ENCODE data around the gene IER5. TPM values are rescaled to one million over a fixed set of nuclear protein-coding genes. Genes with fewer than 3 reads are reported as not detected.

Gene IER5
- total RNA-seq, 3 donors from 2014 or later = 43.6 to 58.9 (median 54.9) TPM

GRCh38 chr1:181122222-181122621 lies 33.7 kb downstream of the IER5 start:
- peaks cover 6% of the 10 kb centered on the region for H3K4me1 Mint-ChIP-seq (ENCODE audit: low read depth)
- H3K27me3 Mint-ChIP-seq (ENCODE audit: low read depth) = no peaks in the 10 kb centered on the region
- ATAC-seq = no peak
- no peak overlapping the region for H3K4me3 Mint-ChIP-seq
- no peak for DNase-seq
- H3K36me3 Mint-ChIP-seq (ENCODE audit: insufficient read depth) = no peaks in the 10 kb centered on the region
- H3K9me3 Mint-ChIP-seq = no peaks in the 10 kb centered on the region

- H3K9me3 Mint-ChIP-seq = no peaks in the 10 kb centered on the region
- no peaks in the 10 kb centered on the region for H3K36me3 Mint-ChIP-seq (ENCODE audit: insufficient read depth)
- no peaks in the 10 kb centered on the region for H3K27me3 Mint-ChIP-seq (ENCODE audit: low read depth)
- no peak for ATAC-seq
- no peak for DNase-seq
- H3K4me1 Mint-ChIP-seq (ENCODE audit: low read depth) = peaks cover 6% of the 10 kb centered on the region
- no peak overlapping the region for H3K4me3 Mint-ChIP-seq
Measured at GRCh38 chr1:181123173-181123572, 34.7 kb downstream of the IER5 start.

GRCh38 chr1:181124291-181124751 lies 35.8 kb downstream of the IER5 start:
- Mint-ChIP-seq H3K4me1 (ENCODE audit: low read depth) (peaks cover 9% of the 10 kb centered on the region), H3K36me3 (ENCODE audit: insufficient read depth) (no peaks in the 10 kb centered on the region), H3K4me3 (no peak overlapping the region), H3K9me3 (no peaks in the 10 kb centered on the region), H3K27me3 (ENCODE audit: low read depth) (no peaks in the 10 kb centered on the region)
- DNase-seq = no peak
- ATAC-seq = no peak

GRCh38 chr1:181126289-181126688 lies 37.8 kb downstream of the IER5 start:
- ATAC-seq (no peak), DNase-seq (no peak)
- Mint-ChIP-seq H3K27me3 (ENCODE audit: low read depth) (no peaks in the 10 kb centered on the region), H3K9me3 (no peaks in the 10 kb centered on the region), H3K4me1 (ENCODE audit: low read depth) (peaks cover 15% of the 10 kb centered on the region), H3K36me3 (ENCODE audit: insufficient read depth) (no peaks in the 10 kb centered on the region), H3K4me3 (no peak overlapping the region)

- Mint-ChIP-seq H3K27me3 (ENCODE audit: low read depth) (no peaks in the 10 kb centered on the region), H3K36me3 (ENCODE audit: insufficient read depth) (no peaks in the 10 kb centered on the region), H3K4me1 (ENCODE audit: low read depth) (peaks cover 15% of the 10 kb centered on the region), H3K4me3 (no peak overlapping the region), H3K9me3 (no peaks in the 10 kb centered on the region)
- no peak for ATAC-seq
- DNase-seq = no peak
Measured at GRCh38 chr1:181126871-181127587, 38.5 kb downstream of the IER5 start.

- Mint-ChIP-seq H3K9me3 (no peaks in the 10 kb centered on the region), H3K27me3 (ENCODE audit: low read depth) (no peaks in the 10 kb centered on the region), H3K36me3 (ENCODE audit: insufficient read depth) (no peaks in the 10 kb centered on the region), H3K4me1 (ENCODE audit: low read depth) (peaks cover 18% of the 10 kb centered on the region), H3K4me3 (no peak overlapping the region)
- DNase-seq = no peak
- ATAC-seq = no peak
Measured at GRCh38 chr1:181127898-181128453, 39.5 kb downstream of the IER5 start.

- no peaks in the 10 kb centered on the region for H3K9me3 Mint-ChIP-seq
- no peak for DNase-seq
- H3K4me3 Mint-ChIP-seq = no peak overlapping the region
- no peaks in the 10 kb centered on the region for H3K27me3 Mint-ChIP-seq (ENCODE audit: low read depth)
- H3K36me3 Mint-ChIP-seq (ENCODE audit: insufficient read depth) = no peaks in the 10 kb centered on the region
- no peak for ATAC-seq
- peaks cover 23% of the 10 kb centered on the region for H3K4me1 Mint-ChIP-seq (ENCODE audit: low read depth)
Measured at GRCh38 chr1:181128592-181129497, 40.3 kb downstream of the IER5 start.

GRCh38 chr1:181129771-181130606 lies 41.5 kb downstream of the IER5 start:
- no peaks in the 10 kb centered on the region for H3K9me3 Mint-ChIP-seq
- no peak for DNase-seq
- no peaks in the 10 kb centered on the region for H3K27me3 Mint-ChIP-seq (ENCODE audit: low read depth)
- no peak for ATAC-seq
- H3K36me3 Mint-ChIP-seq (ENCODE audit: insufficient read depth) = no peaks in the 10 kb centered on the region
- H3K4me1 Mint-ChIP-seq (ENCODE audit: low read depth) = peaks cover 30% of the 10 kb centered on the region
- no peak overlapping the region for H3K4me3 Mint-ChIP-seq

GRCh38 chr1:181131255-181131941 lies 42.9 kb downstream of the IER5 start:
- Mint-ChIP-seq H3K36me3 (ENCODE audit: insufficient read depth) (no peaks in the 10 kb centered on the region), H3K9me3 (no peaks in the 10 kb centered on the region), H3K4me3 (no peak overlapping the region), H3K27me3 (ENCODE audit: low read depth) (no peaks in the 10 kb centered on the region), H3K4me1 (ENCODE audit: low read depth) (peaks cover 40% of the 10 kb centered on the region)
- ATAC-seq (no peak), DNase-seq (no peak)

GRCh38 chr1:181133441-181133951 lies 45.0 kb downstream of the IER5 start:
- peaks cover 47% of the 10 kb centered on the region for H3K4me1 Mint-ChIP-seq (ENCODE audit: low read depth)
- DNase-seq = no peak
- no peaks in the 10 kb centered on the region for H3K9me3 Mint-ChIP-seq
- no peak for ATAC-seq
- H3K4me3 Mint-ChIP-seq = no peak overlapping the region
- no peaks in the 10 kb centered on the region for H3K36me3 Mint-ChIP-seq (ENCODE audit: insufficient read depth)
- H3K27me3 Mint-ChIP-seq (ENCODE audit: low read depth) = no peaks in the 10 kb centered on the region

GRCh38 chr1:181133969-181134418 lies 45.5 kb downstream of the IER5 start:
- H3K27me3 Mint-ChIP-seq (ENCODE audit: low read depth) = no peaks in the 10 kb centered on the region
- no peak overlapping the region for H3K4me3 Mint-ChIP-seq

GRCh38 chr1:181134543-181135436 lies 46.3 kb downstream of the IER5 start:
- DNase-seq = no peak
- H3K4me3 Mint-ChIP-seq = peak overlapping the region; percentile 68
- ATAC-seq = peak; percentile 60
- H3K36me3 Mint-ChIP-seq (ENCODE audit: insufficient read depth) = no peaks in the 10 kb centered on the region
- peaks cover 55% of the 10 kb centered on the region for H3K4me1 Mint-ChIP-seq (ENCODE audit: low read depth)
- no peaks in the 10 kb centered on the region for H3K9me3 Mint-ChIP-seq
- no peaks in the 10 kb centered on the region for H3K27me3 Mint-ChIP-seq (ENCODE audit: low read depth)

More at GRCh38 chr1:181133969-181134418, 45.5 kb downstream of the IER5 start:
- Mint-ChIP-seq H3K9me3 (no peaks in the 10 kb centered on the region), H3K4me1 (ENCODE audit: low read depth) (peaks cover 50% of the 10 kb centered on the region), H3K36me3 (ENCODE audit: insufficient read depth) (no peaks in the 10 kb centered on the region)
- no peak for DNase-seq
- no peak for ATAC-seq
